ENCODE data around the gene TMEM54.

Gene TMEM54

GRCh38 chr1:32860566-32860965, 40.6 kb downstream of the TMEM54 start:
- DNase-seq: no peak

- peak; percentile 24 for DNase-seq
Measured at GRCh38 chr1:32859915-32860314, 41.3 kb downstream of the TMEM54 start.

GRCh38 chr1:32858791-32859190, 42.4 kb downstream of the TMEM54 start:
- DNase-seq: no peak

- no peak for DNase-seq
Measured at GRCh38 chr1:32858136-32858535, 43.1 kb downstream of the TMEM54 start.

- no peak for DNase-seq
Measured at GRCh38 chr1:32855861-32856617, 45.1 kb downstream of the TMEM54 start.

- no peak for DNase-seq
Measured at GRCh38 chr1:32848354-32849063, 52.7 kb downstream of the TMEM54 start.

All from DMS53 (cell line).